Endothelial cell of umbilical vein (primary cell): ENCODE data around the gene SNX30. TPM values are rescaled to one million over a fixed set of nuclear protein-coding genes. Genes with fewer than 3 reads are reported as not detected.

Experiments
- BruUV-seq: library from RNA; stranded (reverse); fragments of 400-500 nt; replicated peaks from 2 replicates; lab custom pipeline; 2021; lab: Mats Ljungman, UMichigan
- CTCF ChIA-PET: fragments of 300-600, 350-600 bp; sonication (Branson Sonifier 250); formaldehyde crosslinking; loops from one replicate; lab custom pipeline; 2021; ENCODE audit warnings: antibody characterized with exemption, inconsistent platforms; lab: Charles Lee
- POLR2A ChIA-PET: fragments of 300-600, 350-600 bp; sonication (Branson Sonifier 250); formaldehyde crosslinking; loops from one replicate; lab custom pipeline; 2021; ENCODE audit warnings: antibody characterized with exemption, inconsistent platforms; lab: Charles Lee
- DNase-seq: peaks from one replicate; pipeline ENCODE4 v3.0.0-alpha.2; 2011; ENCODE audit warnings: low read depth, low spot score
- FAIRE-seq: peaks from 2 replicates; lab custom pipeline; 2011; peaks lifted over from hg19 to GRCh38; lab: Jason Lieb, UNC
- H2AFZ ChIP-seq: 2 replicates; pipeline ENCODE4 v1.6.0; 2012; ENCODE audit warnings: low read depth, low read length, control low read depth, inconsistent platforms
- H3K27ac ChIP-seq: 2 replicates; pipeline ENCODE4 v1.5.1; 2011; ENCODE audit warnings: low read depth, mild to moderate bottlenecking, control low read depth, low read length, moderate library complexity; ENCODE audit not compliant: insufficient read depth
- H3K27me3 ChIP-seq, 2 experiments: 2 replicates each; pipeline versions ENCODE4 v1.6.0 to v1.6.1; 2011; ENCODE audit warnings: low read length in 2 of 2, mixed read lengths in 1 of 2; ENCODE audit not compliant: control insufficient read depth in 2 of 2, insufficient read depth in 2 of 2
- H3K36me3 ChIP-seq, 2 experiments: 2 replicates in 1 of 2; 3 replicates in 1 of 2; pipeline ENCODE4 v1.5.1; 2011; ENCODE audit warnings: low read length in 2 of 2, mild to moderate bottlenecking in 1 of 2, moderate library complexity in 1 of 2; ENCODE audit not compliant: control insufficient read depth in 2 of 2, insufficient read depth in 2 of 2; ENCODE audit errors: extremely low read depth in 1 of 2
- H3K4me1 ChIP-seq: 3 replicates; pipeline ENCODE4 v1.5.1; 2011; ENCODE audit warnings: mild to moderate bottlenecking, low read length; ENCODE audit not compliant: control insufficient read depth, insufficient read depth; ENCODE audit errors: extremely low read depth
- H3K4me2 ChIP-seq: 2 replicates; pipeline ENCODE4 v1.6.1; 2011; ENCODE audit warnings: low read length, control low read depth, mixed read lengths; ENCODE audit not compliant: insufficient read depth
- H3K4me3 ChIP-seq, 3 experiments: fragments of 200-600 bp in 1 of 3; sonication (generic), shearing (Covaris generic) in 1 of 3; replicated peaks in 1 of 3; 2 replicates each; pipeline ENCODE4 v1.5.1; 2011 to 2016; ENCODE audit warnings: control low read depth in 3 of 3, low read length in 3 of 3, mild to moderate bottlenecking in 2 of 3, inconsistent platforms in 1 of 3, low read depth in 1 of 3, moderate library complexity in 1 of 3; ENCODE audit not compliant: insufficient read depth in 1 of 3
- H3K79me2 ChIP-seq: 2 replicates; pipeline ENCODE4 v1.6.0; 2012; ENCODE audit warnings: low read length, inconsistent platforms; ENCODE audit not compliant: control insufficient read depth, insufficient read depth
- H3K9ac ChIP-seq: replicated peaks from 2 replicates; pipeline ENCODE3; 2011; ENCODE audit warnings: low read length, control low read depth; ENCODE audit not compliant: insufficient read depth; ENCODE audit errors: extremely low read depth
- H3K9me1 ChIP-seq: replicated peaks from 3 replicates; pipeline ENCODE4 v1.6.0; 2011; ENCODE audit warnings: mild to moderate bottlenecking, low read length; ENCODE audit not compliant: control insufficient read depth, insufficient read depth; ENCODE audit errors: extremely low read depth
- H3K9me3 ChIP-seq: replicated peaks from 2 replicates; pipeline ENCODE4 v1.5.1; 2012; ENCODE audit warnings: low read length, inconsistent platforms; ENCODE audit not compliant: control insufficient read depth, insufficient read depth
- H4K20me1 ChIP-seq: replicated peaks from 2 replicates; pipeline ENCODE3; 2011; ENCODE audit warnings: mild to moderate bottlenecking, low read length; ENCODE audit not compliant: control insufficient read depth, insufficient read depth; ENCODE audit errors: extremely low read depth
- EZH2 ChIP-seq: IDR thresholded peaks from 2 replicates; pipeline ENCODE4 v1.6.1; 2012; ENCODE audit warnings: borderline replicate concordance, low read depth, mild to moderate bottlenecking, moderate library complexity, low read length, inconsistent platforms; ENCODE audit not compliant: severe bottlenecking
- FOS ChIP-seq: IDR thresholded peaks from 2 replicates; pipeline ENCODE4 v1.6.1; 2011; ENCODE audit warnings: mild to moderate bottlenecking, low read length, moderate library complexity, borderline replicate concordance; ENCODE audit not compliant: insufficient read depth
- GATA2 ChIP-seq: IDR thresholded peaks from 2 replicates; pipeline ENCODE4 v1.7.0; 2011; ENCODE audit warnings: low read depth, mild to moderate bottlenecking, moderate library complexity, mixed read lengths, low read length; ENCODE audit not compliant: insufficient read length, insufficient read depth
- JUN ChIP-seq: IDR thresholded peaks from 2 replicates; pipeline ENCODE4 v1.6.1; 2011; ENCODE audit warnings: borderline replicate concordance, low read depth; ENCODE audit not compliant: insufficient read length, insufficient read depth
- MYC ChIP-seq: IDR thresholded peaks from one replicate; pipeline ENCODE4 v1.6.1; 2011; ENCODE audit warnings: mild to moderate bottlenecking, low read depth, low read length
- POLR2A ChIP-seq: IDR thresholded peaks from 2 replicates; pipeline ENCODE4 v1.6.1; 2012; ENCODE audit warnings: low read depth, mild to moderate bottlenecking, control low read depth, low read length
- POLR2AphosphoS5 ChIP-seq: IDR thresholded peaks from 2 replicates; pipeline ENCODE4 v1.6.1; 2012; ENCODE audit warnings: low read depth, mild to moderate bottlenecking, control low read depth, low read length, moderate library complexity; ENCODE audit not compliant: insufficient read depth
- dilution Hi-C: fragments of 300-500 bp; cut with MboI; formaldehyde crosslinking; loops from one replicate; pipeline ENCODE4 v1.15.0; 2019; ENCODE audit warnings: low sequenced_read_pairs; ENCODE audit not compliant: extremely low pct_ligation_motif_present
- intact Hi-C: fragments of 100-400 bp; cut with micrococcal nuclease; formaldehyde crosslinking; loops from one replicate; pipeline ENCODE4 v1.10.0; 2022
- polyA plus RNA-seq, 4 experiments: library from polyadenylated mRNA; depleted of rRNA in 3 of 4; stranded (reverse) in 3 of 4; unstranded in 1 of 4; fragments of >200 nt; gene quantifications; 2 replicates each; pipeline versions ENCODE4 v1.2.1 to v1.2.3, GENCODE V29; 2011 to 2012; ENCODE audit warnings: missing spikeins in 1 of 4
- total RNA-seq: library from RNA; stranded (reverse); gene quantifications from 2 replicates; pipeline ENCODE4 v1.2.3, GENCODE V29; 2021
- TF ChIP-seq, protein P1 (sequence below): IDR thresholded peaks from 2 replicates; pipeline ENCODE4 v1.6.1; 2011; ENCODE audit not compliant: insufficient read depth, insufficient read length
- TF ChIP-seq, protein P2 (sequence below), 2 donors: IDR thresholded peaks; 1 replicate in 1 of 2; 2 replicates in 1 of 2; pipeline ENCODE4 v1.5.1; 2011; ENCODE audit warnings: low read length in 2 of 2, mild to moderate bottlenecking in 2 of 2, moderate library complexity in 2 of 2, control low read depth in 1 of 2, inconsistent platforms in 1 of 2, low read depth in 1 of 2; ENCODE audit not compliant: insufficient read depth in 1 of 2; ENCODE audit errors: extremely low read depth in 1 of 2

SNX30 gene
- total and polyA plus RNA-seq, 2 donors (not counting 3 experiments of a cell fraction or from before 2014, with no cell fraction given): 2.8 to 6.3 TPM

DNA sequence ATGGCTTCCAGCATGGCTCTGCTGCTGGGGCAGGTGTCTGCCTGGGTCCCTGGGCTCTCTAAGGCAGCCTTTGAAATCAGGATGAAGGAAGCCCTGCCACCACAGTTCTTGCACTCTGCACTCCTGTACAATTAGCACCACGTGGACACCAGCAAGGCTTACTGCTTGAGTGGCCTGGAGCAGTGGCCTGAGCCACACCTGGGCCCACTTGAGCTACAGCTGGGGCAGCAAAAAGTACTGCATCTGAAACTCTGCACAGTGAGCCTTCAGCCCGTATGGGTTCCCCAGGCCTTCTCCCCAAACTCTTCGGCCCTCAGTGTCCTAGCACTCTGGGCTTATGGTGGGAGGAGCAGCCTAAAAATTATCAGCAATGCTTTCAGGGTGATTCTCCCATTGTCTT, 24.6 kb upstream of the SNX30 start:
- Histone ChIP-seq H3K9ac (no peak overlapping the region), H3K79me2 (no peaks in the 10 kb centered on the region), H3K9me3 (no peaks in the 10 kb centered on the region), H3K4me1 (no peaks in the 10 kb centered on the region), H3K27ac (no peak overlapping the region), H3K4me3 (no peak overlapping the region), H3K36me3 (no peaks in the 10 kb centered on the region), H3K9me1 (no peaks in the 10 kb centered on the region), H2AFZ (no peak overlapping the region), H4K20me1 (no peaks in the 10 kb centered on the region), H3K4me2 (no peak overlapping the region), H3K27me3 (peaks cover 0 to 2% of the 10 kb centered on the region in 2 experiments)
- dilution Hi-C loops: no loop called here
- intact Hi-C loops: no loop called here
- no peak for TF ChIP-seq JUN
- TF ChIP-seq POLR2AphosphoS5: no peak
- no peak for TF ChIP-seq MYC
- TF ChIP-seq GATA2: no peak
- TF ChIP-seq FOS: no peak
- TF ChIP-seq, protein P1, sequence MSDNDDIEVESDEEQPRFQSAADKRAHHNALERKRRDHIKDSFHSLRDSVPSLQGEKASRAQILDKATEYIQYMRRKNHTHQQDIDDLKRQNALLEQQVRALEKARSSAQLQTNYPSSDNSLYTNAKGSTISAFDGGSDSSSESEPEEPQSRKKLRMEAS: no peak
- TF ChIP-seq POLR2A: no peak
- TF ChIP-seq, protein P2, sequence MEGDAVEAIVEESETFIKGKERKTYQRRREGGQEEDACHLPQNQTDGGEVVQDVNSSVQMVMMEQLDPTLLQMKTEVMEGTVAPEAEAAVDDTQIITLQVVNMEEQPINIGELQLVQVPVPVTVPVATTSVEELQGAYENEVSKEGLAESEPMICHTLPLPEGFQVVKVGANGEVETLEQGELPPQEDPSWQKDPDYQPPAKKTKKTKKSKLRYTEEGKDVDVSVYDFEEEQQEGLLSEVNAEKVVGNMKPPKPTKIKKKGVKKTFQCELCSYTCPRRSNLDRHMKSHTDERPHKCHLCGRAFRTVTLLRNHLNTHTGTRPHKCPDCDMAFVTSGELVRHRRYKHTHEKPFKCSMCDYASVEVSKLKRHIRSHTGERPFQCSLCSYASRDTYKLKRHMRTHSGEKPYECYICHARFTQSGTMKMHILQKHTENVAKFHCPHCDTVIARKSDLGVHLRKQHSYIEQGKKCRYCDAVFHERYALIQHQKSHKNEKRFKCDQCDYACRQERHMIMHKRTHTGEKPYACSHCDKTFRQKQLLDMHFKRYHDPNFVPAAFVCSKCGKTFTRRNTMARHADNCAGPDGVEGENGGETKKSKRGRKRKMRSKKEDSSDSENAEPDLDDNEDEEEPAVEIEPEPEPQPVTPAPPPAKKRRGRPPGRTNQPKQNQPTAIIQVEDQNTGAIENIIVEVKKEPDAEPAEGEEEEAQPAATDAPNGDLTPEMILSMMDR (IDR thresholded peaks at IDR 0.05; ENCODE audit: extremely low read depth in 1 of 2, insufficient read depth in 1 of 2, low read depth in 1 of 2, low read length in 2 of 2): no peak
- no peak for TF ChIP-seq EZH2
- CTCF ChIA-PET: no interaction called here
- DNase-seq (no peak), FAIRE-seq (no peak)
- POLR2A ChIA-PET: no interaction called here
- no TSS peak for BruUV-seq
